Gastroesophageal sphincter (tissue), 3 donors: ENCODE data around the gene CFAP99.

Source experiments
- POLR2A ChIP-seq, 2 donors: fragments of 450-650 bp; IDR thresholded peaks; one replicate each; pipeline ENCODE4 v1.6.1; 2017; ENCODE audit warnings: antibody characterized with exemption in 2 of 2, mild to moderate bottlenecking in 2 of 2, moderate library complexity in 1 of 2
- POLR2AphosphoS5 ChIP-seq: sonication (generic); formaldehyde crosslinking; IDR thresholded peaks from one replicate; pipeline ENCODE4 v1.6.1; 2017; ENCODE audit warnings: antibody characterized with exemption
- TF ChIP-seq, protein P1 (sequence below), 4 experiments: fragments of 200-600 bp in 2 of 4; fragments of 450-650 bp in 2 of 4; sonication (generic) in 1 of 4; IDR thresholded peaks; one replicate each; pipeline ENCODE4 v1.5.1; 2017 to 2019; ENCODE audit warnings: antibody characterized with exemption in 4 of 4, mild to moderate bottlenecking in 2 of 4, moderate library complexity in 2 of 4

DNA sequence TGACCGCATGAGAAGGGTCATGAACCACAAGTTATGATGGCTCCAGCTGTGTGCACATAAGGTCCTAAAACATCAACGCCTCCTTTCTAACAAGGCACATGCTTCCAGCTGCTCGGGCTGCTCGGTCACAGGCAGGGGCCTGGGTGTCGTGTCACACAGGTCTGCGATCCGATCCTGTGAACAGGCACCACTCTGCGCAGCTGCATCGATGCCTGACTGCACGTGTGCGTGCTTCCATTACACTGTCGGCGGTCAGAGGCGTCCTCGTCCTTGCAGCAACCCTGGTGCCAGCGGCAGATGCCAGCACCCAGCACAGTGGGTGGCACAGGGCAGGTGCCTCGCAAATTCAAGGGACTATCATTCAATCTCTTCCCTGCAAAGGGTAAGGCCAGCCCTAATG is 24.2 kb upstream of the CFAP99 start:
- TF ChIP-seq, protein P1, sequence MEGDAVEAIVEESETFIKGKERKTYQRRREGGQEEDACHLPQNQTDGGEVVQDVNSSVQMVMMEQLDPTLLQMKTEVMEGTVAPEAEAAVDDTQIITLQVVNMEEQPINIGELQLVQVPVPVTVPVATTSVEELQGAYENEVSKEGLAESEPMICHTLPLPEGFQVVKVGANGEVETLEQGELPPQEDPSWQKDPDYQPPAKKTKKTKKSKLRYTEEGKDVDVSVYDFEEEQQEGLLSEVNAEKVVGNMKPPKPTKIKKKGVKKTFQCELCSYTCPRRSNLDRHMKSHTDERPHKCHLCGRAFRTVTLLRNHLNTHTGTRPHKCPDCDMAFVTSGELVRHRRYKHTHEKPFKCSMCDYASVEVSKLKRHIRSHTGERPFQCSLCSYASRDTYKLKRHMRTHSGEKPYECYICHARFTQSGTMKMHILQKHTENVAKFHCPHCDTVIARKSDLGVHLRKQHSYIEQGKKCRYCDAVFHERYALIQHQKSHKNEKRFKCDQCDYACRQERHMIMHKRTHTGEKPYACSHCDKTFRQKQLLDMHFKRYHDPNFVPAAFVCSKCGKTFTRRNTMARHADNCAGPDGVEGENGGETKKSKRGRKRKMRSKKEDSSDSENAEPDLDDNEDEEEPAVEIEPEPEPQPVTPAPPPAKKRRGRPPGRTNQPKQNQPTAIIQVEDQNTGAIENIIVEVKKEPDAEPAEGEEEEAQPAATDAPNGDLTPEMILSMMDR (IDR thresholded peaks at IDR 0.05), result no peak
- TF ChIP-seq POLR2A (IDR thresholded peaks at IDR 0.05) (no peak), POLR2AphosphoS5 (no peak)
